ENCODE measurements around the gene DIPK1B. TPM values are rescaled to one million over a fixed set of nuclear protein-coding genes. Genes with fewer than 3 reads are reported as not detected.

DIPK1B gene
- polyA plus RNA-seq, 3 donors = 0.10 TPM; not detected in 2

DNA sequence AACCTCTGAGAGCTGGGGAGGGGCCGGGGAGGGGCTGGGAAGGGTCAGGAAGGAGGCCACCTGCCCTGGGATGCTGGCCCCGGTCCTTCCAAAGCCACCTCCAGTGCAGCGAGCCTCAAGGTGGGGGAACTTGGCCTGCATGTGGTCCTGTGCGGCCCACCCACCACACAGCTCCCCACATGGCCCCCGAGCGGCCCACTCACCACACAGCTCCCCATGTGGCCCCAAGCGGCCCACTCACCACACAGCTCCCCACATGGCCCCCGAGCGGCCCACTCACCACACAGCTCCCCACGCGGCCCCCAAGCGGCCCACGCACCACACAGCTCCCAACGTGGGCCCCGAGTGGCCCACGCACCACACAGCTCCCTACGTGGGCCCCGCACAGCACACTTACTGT is 32.4 kb downstream of the DIPK1B start:
- no peak overlapping the region for H3K4me3 ChIP-seq (replicated peaks in 1 of 3; ENCODE audit: low read depth in 2 of 3, low read length in 3 of 3)
- TF ChIP-seq, protein P1, sequence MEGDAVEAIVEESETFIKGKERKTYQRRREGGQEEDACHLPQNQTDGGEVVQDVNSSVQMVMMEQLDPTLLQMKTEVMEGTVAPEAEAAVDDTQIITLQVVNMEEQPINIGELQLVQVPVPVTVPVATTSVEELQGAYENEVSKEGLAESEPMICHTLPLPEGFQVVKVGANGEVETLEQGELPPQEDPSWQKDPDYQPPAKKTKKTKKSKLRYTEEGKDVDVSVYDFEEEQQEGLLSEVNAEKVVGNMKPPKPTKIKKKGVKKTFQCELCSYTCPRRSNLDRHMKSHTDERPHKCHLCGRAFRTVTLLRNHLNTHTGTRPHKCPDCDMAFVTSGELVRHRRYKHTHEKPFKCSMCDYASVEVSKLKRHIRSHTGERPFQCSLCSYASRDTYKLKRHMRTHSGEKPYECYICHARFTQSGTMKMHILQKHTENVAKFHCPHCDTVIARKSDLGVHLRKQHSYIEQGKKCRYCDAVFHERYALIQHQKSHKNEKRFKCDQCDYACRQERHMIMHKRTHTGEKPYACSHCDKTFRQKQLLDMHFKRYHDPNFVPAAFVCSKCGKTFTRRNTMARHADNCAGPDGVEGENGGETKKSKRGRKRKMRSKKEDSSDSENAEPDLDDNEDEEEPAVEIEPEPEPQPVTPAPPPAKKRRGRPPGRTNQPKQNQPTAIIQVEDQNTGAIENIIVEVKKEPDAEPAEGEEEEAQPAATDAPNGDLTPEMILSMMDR (IDR thresholded peaks at IDR 0.05) = no peak
- no peak overlapping the region for H3K4me2 ChIP-seq (replicated peaks; ENCODE audit: extremely low read depth, low read length, poor library complexity, severe bottlenecking)
- DNase-seq = no peak
- H3K9me3 ChIP-seq (replicated peaks in 1 of 2; ENCODE audit: control insufficient read depth in 1 of 2, insufficient read depth in 1 of 2, low read length in 2 of 2) = no peaks in the 10 kb centered on the region
- Mint-ChIP-seq H3K27ac (no peak overlapping the region), H3K4me1 (peaks cover 5% of the 10 kb centered on the region), H3K4me3 (no peak overlapping the region), H3K36me3 (no peaks in the 10 kb centered on the region), H3K27me3 (ENCODE audit: low read depth in 3 of 3) (peaks cover 18 to 55% (median 33%) of the 10 kb centered on the region in 3 donors), H3K9me3 (no peaks in the 10 kb centered on the region)
- no peaks in the 10 kb centered on the region for H3K79me2 ChIP-seq (ENCODE audit: insufficient read depth, low read length)
- peaks cover 5 to 24% of the 10 kb centered on the region in 2 donors for H3K27me3 ChIP-seq (ENCODE audit: control insufficient read depth in 2 of 2, insufficient read depth in 2 of 2, low read length in 2 of 2)
- WGBS (ENCODE audit: insufficient coverage) = 90% methylated on average over 7 of the region's 18 CpGs
- intact Hi-C loops (cut with micrococcal nuclease) = no loop called here
- no peaks in the 10 kb centered on the region for H4K20me1 ChIP-seq (ENCODE audit: insufficient read depth, low read length)
- no peak overlapping the region for H3K9ac ChIP-seq (ENCODE audit: insufficient read depth, low read length, poor library complexity, severe bottlenecking)
- no peak overlapping the region for H2AFZ ChIP-seq (ENCODE audit: insufficient read depth, low read depth, low read length, poor library complexity, severe bottlenecking)
- H3K4me1 ChIP-seq (ENCODE audit: control insufficient read depth in 1 of 2, insufficient read depth in 2 of 2, low read length in 2 of 2) = no peaks in the 10 kb centered on the region
- H3K36me3 ChIP-seq (replicated peaks in 1 of 2; ENCODE audit: control insufficient read depth in 1 of 2, insufficient read depth in 2 of 2, low read length in 2 of 2) = no peaks in the 10 kb centered on the region
- no peak overlapping the region for H3K27ac ChIP-seq (ENCODE audit: low read depth in 1 of 2, low read length in 2 of 2)

DNA sequence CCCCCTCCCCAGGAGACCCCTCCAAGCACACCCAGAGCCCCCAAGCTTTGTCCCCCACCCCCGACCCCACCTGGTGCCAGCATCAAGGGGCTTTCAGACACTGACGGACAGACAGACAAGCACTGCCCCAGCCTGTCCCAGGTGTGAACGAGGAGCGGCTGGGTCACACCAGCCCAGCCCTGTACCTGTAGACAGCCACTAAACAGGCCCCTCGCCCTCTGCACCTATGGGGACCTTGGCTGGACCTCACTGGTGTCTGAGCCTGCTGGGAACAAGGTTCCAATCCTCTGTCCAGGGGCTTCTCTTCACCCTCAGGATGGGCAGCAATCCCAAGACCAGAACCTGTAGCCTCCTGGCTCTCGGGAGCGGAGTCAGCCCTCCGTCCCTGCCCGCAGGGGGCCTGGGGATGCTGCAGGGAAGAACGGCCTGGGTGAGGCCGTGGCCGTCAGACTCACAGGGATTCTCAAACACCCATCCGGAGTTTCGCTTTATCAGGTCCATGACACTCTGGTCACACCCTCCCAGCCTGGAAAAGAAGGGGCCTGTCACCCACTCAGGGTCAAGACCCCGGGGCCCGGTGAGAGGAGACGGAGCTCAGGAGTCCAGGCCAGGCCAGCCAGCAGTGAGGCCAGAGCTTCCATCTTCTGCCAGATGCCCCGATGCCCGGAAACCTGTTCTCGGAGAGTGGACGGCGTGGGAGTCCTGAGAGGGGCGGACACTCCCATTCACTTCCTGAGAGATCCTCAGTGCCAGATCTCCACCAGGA is 33.2 kb downstream of the DIPK1B start:
- H3K4me1 Mint-ChIP-seq = peaks cover 10% of the 10 kb centered on the region
- Histone ChIP-seq H3K36me3 (replicated peaks in 1 of 2; ENCODE audit: control insufficient read depth in 1 of 2, insufficient read depth in 2 of 2, low read length in 2 of 2) (no peaks in the 10 kb centered on the region), H3K79me2 (ENCODE audit: insufficient read depth, low read length) (no peaks in the 10 kb centered on the region), H3K27ac (ENCODE audit: low read depth in 1 of 2, low read length in 2 of 2) (no peak overlapping the region), H3K4me2 (replicated peaks; ENCODE audit: extremely low read depth, low read length, poor library complexity, severe bottlenecking) (no peak overlapping the region), H4K20me1 (ENCODE audit: insufficient read depth, low read length) (no peaks in the 10 kb centered on the region), H3K9ac (ENCODE audit: insufficient read depth, low read length, poor library complexity, severe bottlenecking) (no peak overlapping the region), H3K9me3 (replicated peaks in 1 of 2; ENCODE audit: control insufficient read depth in 1 of 2, insufficient read depth in 1 of 2, low read length in 2 of 2) (no peaks in the 10 kb centered on the region), H3K4me3 (replicated peaks in 1 of 3; ENCODE audit: low read depth in 2 of 3, low read length in 3 of 3) (no peak overlapping the region), H3K27me3 (ENCODE audit: control insufficient read depth in 2 of 2, insufficient read depth in 2 of 2, low read length in 2 of 2) (peaks cover 5 to 24% of the 10 kb centered on the region in 2 donors), H3K4me1 (ENCODE audit: control insufficient read depth in 1 of 2, insufficient read depth in 2 of 2, low read length in 2 of 2) (no peaks in the 10 kb centered on the region), H2AFZ (ENCODE audit: insufficient read depth, low read depth, low read length, poor library complexity, severe bottlenecking) (no peak overlapping the region)
- H3K4me3 Mint-ChIP-seq = no peak overlapping the region
- H3K36me3 Mint-ChIP-seq = no peaks in the 10 kb centered on the region
- intact Hi-C loops (cut with micrococcal nuclease) = no loop called here
- DNase-seq = no peak
- 92% methylated on average over 15 of the region's 23 CpGs for WGBS (ENCODE audit: insufficient coverage)
- peaks cover 19 to 54% (median 28%) of the 10 kb centered on the region in 3 donors for H3K27me3 Mint-ChIP-seq (ENCODE audit: low read depth in 3 of 3)
- no peak overlapping the region for H3K27ac Mint-ChIP-seq
- TF ChIP-seq, protein P1 (IDR thresholded peaks at IDR 0.05) = no peak
- H3K9me3 Mint-ChIP-seq = no peaks in the 10 kb centered on the region

Measured in CD14-positive monocyte (primary cell).